ENCODE results near the gene SERTAD3. TPM values are rescaled to one million over a fixed set of nuclear protein-coding genes. Genes with fewer than 3 reads are reported as not detected.

SERTAD3 gene
- total and polyA plus RNA-seq, 10 of the 15 experiments (the other 5 are each of a cell fraction or from before 2014, with no cell fraction given), result 4.2 to 22.4 (median 13.7) TPM

- no peak for DNase-seq (ENCODE audit: low read depth, low spot score)
- Histone ChIP-seq H3K4me1 (ENCODE audit: control insufficient read depth, insufficient read depth, low read length) (no peaks in the 10 kb centered on the region), H3K79me2 (ENCODE audit: control insufficient read depth, insufficient read depth, low read length) (no peaks in the 10 kb centered on the region), H3K27me3 (replicated peaks in 1 of 2; ENCODE audit: control insufficient read depth in 2 of 2, insufficient read depth in 2 of 2, low read length in 1 of 2) (no peaks in the 10 kb centered on the region), H3K9ac (ENCODE audit: control insufficient read depth, insufficient read depth, low read length) (no peak overlapping the region), H3K27ac (ENCODE audit: control insufficient read depth, insufficient read depth) (no peak overlapping the region), H2AFZ (ENCODE audit: control insufficient read depth, low read depth, low read length) (no peak overlapping the region), H3K4me2 (ENCODE audit: control insufficient read depth, insufficient read depth) (no peak overlapping the region), H3K9me3 (replicated peaks; ENCODE audit: control insufficient read depth, insufficient read depth, low read length) (no peaks in the 10 kb centered on the region), H3K36me3 (ENCODE audit: control insufficient read depth in 2 of 2, insufficient read depth in 2 of 2, low read length in 1 of 2) (no peaks in the 10 kb centered on the region), H3K4me3 (no peak overlapping the region), H4K20me1 (ENCODE audit: control insufficient read depth, insufficient read depth) (no peaks in the 10 kb centered on the region)
- no peak for FAIRE-seq
- ChIA-PET SMC1A (ENCODE audit: uncharacterized antibody, unreplicated experiment) (interaction anchor here (0.7 kb wide), 1 partner anchor 147 kb away, joined by 3 read pairs; no protein-coding TSS in a partner anchor), POLR2A (no interaction called here), RAD21 (ENCODE audit: unreplicated experiment) (no interaction called here), CTCF (interaction anchor here (5.2 kb wide), 1 partner anchor 13 kb away, joined by 33 read pairs; the partner anchor contains the start of gene BLVRB)
- no TSS peak for BruUV-seq (replicated peaks)
- intact Hi-C loops (cut with micrococcal nuclease; ENCODE audit: unreplicated experiment) (no loop called here), in situ Hi-C loops (cut with MboI) (no loop called here)
- ATAC-seq, result no peak
- TF ChIP-seq YBX1 (IDR thresholded peaks at IDR 0.05) (no peak), MTA2 (IDR thresholded peaks at IDR 0.05; ENCODE audit: low read depth) (no peak), KDM1A (IDR thresholded peaks at IDR 0.05; ENCODE audit: borderline replicate concordance) (no peak), GATAD2B (conservative IDR thresholded peaks at IDR 0.05; ENCODE audit: low read depth) (no peak), DPF2 (IDR thresholded peaks at IDR 0.05) (no peak), SP1 (IDR thresholded peaks at IDR 0.05; ENCODE audit: low read depth, low read length) (no peak), TCF12 (IDR thresholded peaks at IDR 0.05; ENCODE audit: low read depth, low read length) (no peak), NFYB (IDR thresholded peaks at IDR 0.05; ENCODE audit: insufficient read depth, low read depth, low read length) (no peak), NR2C2 (IDR thresholded peaks at IDR 0.05; ENCODE audit: borderline replicate concordance, control insufficient read depth, insufficient read length, low read depth) (no peak), CHD1 (IDR thresholded peaks at IDR 0.05; ENCODE audit: low read depth, low read length) (no peak)
- 71% methylated on average over 5 of the region's 5 CpGs for WGBS (ENCODE audit: insufficient coverage, insufficient replicate concordance, low lambda C conversion rate, missing lambda C conversion rate)
These were observed 7.9 kb upstream of the SERTAD3 start for GRCh38 chr19:40452016-40452415.

GRCh38 chr19:40450664-40451063, 6.5 kb upstream of the SERTAD3 start:
- Histone ChIP-seq H3K9ac (ENCODE audit: control insufficient read depth, insufficient read depth, low read length) (no peak overlapping the region), H3K27ac (ENCODE audit: control insufficient read depth, insufficient read depth) (no peak overlapping the region), H2AFZ (ENCODE audit: control insufficient read depth, low read depth, low read length) (no peak overlapping the region), H4K20me1 (ENCODE audit: control insufficient read depth, insufficient read depth) (no peaks in the 10 kb centered on the region), H3K4me3 (no peak overlapping the region), H3K36me3 (ENCODE audit: control insufficient read depth in 2 of 2, insufficient read depth in 2 of 2, low read length in 1 of 2) (no peaks in the 10 kb centered on the region), H3K4me2 (ENCODE audit: control insufficient read depth, insufficient read depth) (no peak overlapping the region), H3K79me2 (ENCODE audit: control insufficient read depth, insufficient read depth, low read length) (no peaks in the 10 kb centered on the region), H3K27me3 (replicated peaks in 1 of 2; ENCODE audit: control insufficient read depth in 2 of 2, insufficient read depth in 2 of 2, low read length in 1 of 2) (no peaks in the 10 kb centered on the region), H3K4me1 (ENCODE audit: control insufficient read depth, insufficient read depth, low read length) (no peaks in the 10 kb centered on the region), H3K9me3 (replicated peaks; ENCODE audit: control insufficient read depth, insufficient read depth, low read length) (no peaks in the 10 kb centered on the region)
- ATAC-seq (no peak), DNase-seq (ENCODE audit: low read depth, low spot score) (no peak), FAIRE-seq (no peak)
- in situ Hi-C loops (cut with MboI), result no loop called here
- no TSS peak for BruUV-seq (replicated peaks)
- intact Hi-C loops (cut with micrococcal nuclease; ENCODE audit: unreplicated experiment), result no loop called here
- ChIA-PET SMC1A (ENCODE audit: uncharacterized antibody, unreplicated experiment) (interaction anchor here (0.8 kb wide), 1 partner anchor 14 kb away, joined by 3 read pairs; no protein-coding TSS in a partner anchor), CTCF (no interaction called here), RAD21 (ENCODE audit: unreplicated experiment) (no interaction called here), POLR2A (interaction anchor here (0.6 kb wide), 1 partner anchor 62 kb away, joined by 3 read pairs; no protein-coding TSS in a partner anchor)
- 69% methylated on average over 2 of the region's 4 CpGs for whole genome bisulfite sequencing (ENCODE audit: insufficient coverage, insufficient replicate concordance, low lambda C conversion rate, missing lambda C conversion rate)
- TF ChIP-seq RFX5 (IDR thresholded peaks at IDR 0.05; ENCODE audit: low read depth, low read length), result no peak
- TF ChIP-seq MLLT1 (IDR thresholded peaks at IDR 0.05), result no peak
- TF ChIP-seq SPI1 (IDR thresholded peaks at IDR 0.05; ENCODE audit: borderline replicate concordance, insufficient read depth, low read depth, low read length), result no peak
- no peak for TF ChIP-seq ATF2 (IDR thresholded peaks at IDR 0.05; ENCODE audit: low read length)
- no peak for TF ChIP-seq SUPT20H (IDR thresholded peaks at IDR 0.05; ENCODE audit: borderline replicate concordance, control insufficient read depth, low read depth, low read length)
- no peak for TF ChIP-seq STAT1 (conservative IDR thresholded peaks at IDR 0.05)
- TF ChIP-seq YBX1 (IDR thresholded peaks at IDR 0.05), result no peak
- no peak for TF ChIP-seq ATF3 (IDR thresholded peaks at IDR 0.05; ENCODE audit: borderline replicate concordance, extremely low read depth, low read depth, low read length)

All from GM12878 (cell line).